ENCODE data around the gene RBL1.

DNA sequence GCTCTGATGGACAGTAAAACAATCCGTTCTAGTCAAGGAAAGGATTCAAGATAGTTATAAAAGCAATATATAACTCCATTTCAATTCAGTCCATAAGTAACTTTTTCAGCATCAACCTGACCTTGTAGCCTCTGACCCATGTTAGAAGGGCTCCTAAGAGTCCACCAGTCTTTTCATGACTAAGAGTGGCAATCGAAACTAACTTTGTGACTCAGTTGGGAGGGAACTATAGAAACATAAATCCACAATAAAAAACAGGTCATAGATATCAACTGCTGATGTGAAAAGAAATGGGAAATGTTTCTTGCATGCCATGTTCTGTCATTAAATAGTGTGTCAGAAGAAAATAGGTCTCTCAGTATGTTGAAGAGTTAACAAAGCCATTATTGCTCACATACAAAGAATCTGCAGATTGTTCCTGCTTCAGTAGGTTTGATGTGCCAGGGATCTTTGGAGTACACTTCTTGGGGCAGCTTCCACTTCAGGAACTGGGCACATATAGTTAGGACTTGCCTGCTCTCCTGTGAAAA is 16.2 kb upstream of the RBL1 start:
- TF ChIP-seq, protein P1, sequence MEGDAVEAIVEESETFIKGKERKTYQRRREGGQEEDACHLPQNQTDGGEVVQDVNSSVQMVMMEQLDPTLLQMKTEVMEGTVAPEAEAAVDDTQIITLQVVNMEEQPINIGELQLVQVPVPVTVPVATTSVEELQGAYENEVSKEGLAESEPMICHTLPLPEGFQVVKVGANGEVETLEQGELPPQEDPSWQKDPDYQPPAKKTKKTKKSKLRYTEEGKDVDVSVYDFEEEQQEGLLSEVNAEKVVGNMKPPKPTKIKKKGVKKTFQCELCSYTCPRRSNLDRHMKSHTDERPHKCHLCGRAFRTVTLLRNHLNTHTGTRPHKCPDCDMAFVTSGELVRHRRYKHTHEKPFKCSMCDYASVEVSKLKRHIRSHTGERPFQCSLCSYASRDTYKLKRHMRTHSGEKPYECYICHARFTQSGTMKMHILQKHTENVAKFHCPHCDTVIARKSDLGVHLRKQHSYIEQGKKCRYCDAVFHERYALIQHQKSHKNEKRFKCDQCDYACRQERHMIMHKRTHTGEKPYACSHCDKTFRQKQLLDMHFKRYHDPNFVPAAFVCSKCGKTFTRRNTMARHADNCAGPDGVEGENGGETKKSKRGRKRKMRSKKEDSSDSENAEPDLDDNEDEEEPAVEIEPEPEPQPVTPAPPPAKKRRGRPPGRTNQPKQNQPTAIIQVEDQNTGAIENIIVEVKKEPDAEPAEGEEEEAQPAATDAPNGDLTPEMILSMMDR (IDR thresholded peaks at IDR 0.05) = no peak
- TF ChIP-seq POLR2AphosphoS5 (IDR thresholded peaks at IDR 0.05) (no peak), POLR2A (IDR thresholded peaks at IDR 0.05) (no peak)
